Measurements from ENCODE around the gene NTN4. TPM values are rescaled to one million over a fixed set of nuclear protein-coding genes. Genes with fewer than 3 reads are reported as not detected.
A peak's percentile ranks its signal among the peaks of the same experiment; 100 is the strongest.

NTN4 gene
- total and polyA plus RNA-seq, 7 donors, result 3.7 to 17.4 (median 7.2) TPM

GRCh38 chr12:95808146-95808545, 17.6 kb upstream of the NTN4 start:
- Histone ChIP-seq H3K36me3 (no peaks in the 10 kb centered on the region), H3K4me3 (no peak overlapping the region), H3K4me1 (peaks cover 0 to 8% (median 0%) of the 10 kb centered on the region in 4 donors), H3K9me3 (no peaks in the 10 kb centered on the region), H3K27me3 (no peaks in the 10 kb centered on the region), H3K27ac (no peak overlapping the region)
- 84 to 86% methylated on average over 7 of the region's 7 CpGs for WGBS, 2 donors
- intact Hi-C loops (cut with DNase I), result no loop called here
- no peak for TF ChIP-seq CTCF (IDR thresholded peaks at IDR 0.05)
- no peak for TF ChIP-seq EP300 (IDR thresholded peaks at IDR 0.05)
- TF ChIP-seq POLR2A (IDR thresholded peaks at IDR 0.05), result no peak
- no peak for TF ChIP-seq POLR2AphosphoS5 (IDR thresholded peaks at IDR 0.05)
- no peak for DNase-seq

GRCh38 chr12:95805864-95806671, 15.5 kb upstream of the NTN4 start:
- no peak for TF ChIP-seq EP300 (IDR thresholded peaks at IDR 0.05)
- TF ChIP-seq POLR2A (IDR thresholded peaks at IDR 0.05), result no peak
- no peak for TF ChIP-seq CTCF (IDR thresholded peaks at IDR 0.05)
- TF ChIP-seq POLR2AphosphoS5 (IDR thresholded peaks at IDR 0.05), result no peak
- H3K4me3 ChIP-seq, result no peak overlapping the region
- intact Hi-C loops (cut with DNase I), result no loop called here
- no peaks in the 10 kb centered on the region for H3K27me3 ChIP-seq
- no peaks in the 10 kb centered on the region for H3K36me3 ChIP-seq
- peaks cover 0 to 21% (median 6%) of the 10 kb centered on the region in 4 donors for H3K4me1 ChIP-seq
- H3K9me3 ChIP-seq, result no peaks in the 10 kb centered on the region
- peak overlapping the region in 2 of 4 donors; percentile 25 to 47 for H3K27ac ChIP-seq
- 13 to 55% methylated on average over 5 of the region's 5 CpGs for WGBS, 2 donors
- DNase-seq, result no peak

- H3K4me3 ChIP-seq, result no peak overlapping the region
- no peaks in the 10 kb centered on the region for H3K27me3 ChIP-seq
- no peak for TF ChIP-seq POLR2A (IDR thresholded peaks at IDR 0.05)
- no peak for TF ChIP-seq POLR2AphosphoS5 (IDR thresholded peaks at IDR 0.05)
- no peak for TF ChIP-seq EP300 (IDR thresholded peaks at IDR 0.05)
- TF ChIP-seq CTCF (IDR thresholded peaks at IDR 0.05), result no peak
- no peak overlapping the region for H3K27ac ChIP-seq
- H3K4me1 ChIP-seq, result peaks cover 0 to 21% (median 6%) of the 10 kb centered on the region in 4 donors
- H3K36me3 ChIP-seq, result no peaks in the 10 kb centered on the region
- no peak for DNase-seq
- intact Hi-C loops (cut with DNase I), result no loop called here
- 64 to 76% methylated on average over 3 of the region's 3 CpGs for WGBS, 2 donors
- H3K9me3 ChIP-seq, result no peaks in the 10 kb centered on the region
These were observed 13.7 kb upstream of the NTN4 start for GRCh38 chr12:95804291-95804690.

GRCh38 chr12:95803817-95804216, 13.3 kb upstream of the NTN4 start:
- no peak for TF ChIP-seq EP300 (IDR thresholded peaks at IDR 0.05)
- no peak for TF ChIP-seq POLR2A (IDR thresholded peaks at IDR 0.05)
- TF ChIP-seq CTCF (IDR thresholded peaks at IDR 0.05), result no peak
- no peak for TF ChIP-seq POLR2AphosphoS5 (IDR thresholded peaks at IDR 0.05)
- intact Hi-C loops (cut with DNase I), result no loop called here

More at GRCh38 chr12:95803817-95804216, 13.3 kb upstream of the NTN4 start:
- H3K9me3 ChIP-seq, result no peaks in the 10 kb centered on the region
- H3K4me3 ChIP-seq, result no peak overlapping the region
- DNase-seq, result no peak
- H3K27me3 ChIP-seq, result no peaks in the 10 kb centered on the region
- H3K4me1 ChIP-seq, result peaks cover 0 to 21% (median 6%) of the 10 kb centered on the region in 4 donors
- H3K36me3 ChIP-seq, result no peaks in the 10 kb centered on the region
- H3K27ac ChIP-seq, result no peak overlapping the region
- 20 to 61% methylated on average over 1 of the region's 1 CpG for WGBS, 2 donors
